PC-3 (cell line): ENCODE data around the gene PNLIP. TPM values are rescaled to one million over a fixed set of nuclear protein-coding genes. Genes with fewer than 3 reads are reported as not detected.

Experiments used
- ATAC-seq: fragments of 200-7000 bp; cut with Tn5 transposase; 2 replicates; pipeline ENCODE4 v1.9.1; 2020; ENCODE audit warnings: mild to moderate bottlenecking, moderate library complexity
- Bru-seq: library from RNA; stranded (reverse); fragments of 400-500 nt; gene quantifications from one replicate; lab custom pipeline; 2021; lab: Mats Ljungman, UMichigan
- BruChase-seq, 2 experiments: library from RNA; stranded (reverse); fragments of 400-500 nt; gene quantifications; one replicate each; lab custom pipeline; 2021; lab: Mats Ljungman, UMichigan
- BruUV-seq: library from RNA; stranded (reverse); fragments of 400-500 nt; replicated peaks from 2 replicates; lab custom pipeline; 2021; lab: Mats Ljungman, UMichigan
- CTCF ChIA-PET: fragments of 300-600 bp; sonication (Branson Sonifier 250); formaldehyde crosslinking; loops from one replicate; lab custom pipeline; 2022; ENCODE audit warnings: antibody characterized with exemption; lab: Charles Lee
- POLR2A ChIA-PET: fragments of 300-600 bp; sonication (Branson Sonifier 250); formaldehyde crosslinking; loops from one replicate; lab custom pipeline; 2022; ENCODE audit warnings: antibody characterized with exemption; ENCODE audit not compliant: unreplicated experiment; lab: Charles Lee
- DNase-seq: peaks from one replicate; pipeline ENCODE4 v3.0.0-alpha.2; 2015
- H2AFZ ChIP-seq: fragments of 300-600 bp; sonication (generic); 2 replicates; pipeline ENCODE4 v1.6.0; 2016; ENCODE audit warnings: antibody characterized with exemption, low read length
- H3F3A ChIP-seq: fragments of 300-600 bp; sonication (generic); one replicate; pipeline ENCODE4 v1.6.0; 2017; ENCODE audit warnings: antibody characterized with exemption, low read length, control low read depth, mild to moderate bottlenecking; ENCODE audit not compliant: unreplicated experiment
- H3K27ac ChIP-seq: fragments of 300-600 bp; sonication (generic); 2 replicates; pipeline ENCODE4 v1.5.1; 2016; ENCODE audit warnings: mild to moderate bottlenecking, low read length
- H3K27me3 ChIP-seq: fragments of 300-600 bp; sonication (generic); 2 replicates; pipeline ENCODE4 v1.6.1; 2016; ENCODE audit warnings: low read length, mixed read lengths
- H3K36me3 ChIP-seq: fragments of 300-600 bp; sonication (generic); 2 replicates; pipeline ENCODE4 v1.6.1; 2016; ENCODE audit warnings: low read depth, mixed run types, low read length, mixed read lengths
- H3K4me1 ChIP-seq: fragments of 300-600 bp; sonication (generic); 2 replicates; pipeline ENCODE4 v1.5.1; 2016; ENCODE audit warnings: low read length; ENCODE audit not compliant: insufficient read depth
- H3K4me2 ChIP-seq: fragments of 300-600 bp; sonication (generic); 2 replicates; pipeline ENCODE4 v1.6.0; 2016; ENCODE audit warnings: low read length
- H3K4me3 ChIP-seq: fragments of 300-600 bp; sonication (generic); 2 replicates; pipeline ENCODE4 v1.5.1; 2016; ENCODE audit warnings: mild to moderate bottlenecking, low read length, mixed read lengths
- H3K79me2 ChIP-seq: fragments of 300-600 bp; sonication (generic); 2 replicates; pipeline ENCODE4 v1.6.1; 2017; ENCODE audit warnings: low read length, mixed read lengths
- H3K9ac ChIP-seq: fragments of 300-600 bp; sonication (generic); 2 replicates; pipeline ENCODE4 v1.6.0; 2016; ENCODE audit warnings: mild to moderate bottlenecking, low read length
- H3K9me2 ChIP-seq: fragments of 300-600 bp; sonication (generic); replicated peaks from 2 replicates; pipeline ENCODE4 v1.6.1; 2016; ENCODE audit warnings: mixed run types, low read length, mixed read lengths
- H3K9me3 ChIP-seq: fragments of 300-600 bp; sonication (generic); 2 replicates; pipeline ENCODE4 v1.6.1; 2016; ENCODE audit warnings: low read length, mixed read lengths
- H4K20me1 ChIP-seq: fragments of 300-600 bp; sonication (generic); 2 replicates; pipeline ENCODE4 v1.6.1; 2016; ENCODE audit warnings: low read length, mixed read lengths
- CTCF ChIP-seq: fragments of 300-600 bp; sonication (generic); conservative IDR thresholded peaks from 2 replicates; pipeline ENCODE4 v1.5.1; 2017; ENCODE audit warnings: antibody characterized with exemption, low read depth, mild to moderate bottlenecking, low read length
- EZH2 ChIP-seq: fragments of 300-600 bp; sonication (generic); IDR thresholded peaks from one replicate; pipeline ENCODE4 v1.6.1; 2017; ENCODE audit warnings: antibody characterized with exemption, mild to moderate bottlenecking, low read length; ENCODE audit not compliant: unreplicated experiment
- EZH2phosphoT487 ChIP-seq: fragments of 300-600 bp; sonication (generic); IDR thresholded peaks from 2 replicates; pipeline ENCODE4 v1.6.1; 2018; ENCODE audit warnings: mild to moderate bottlenecking, antibody characterized with exemption, low read length, borderline replicate concordance
- intact Hi-C: fragments of 100-400 bp; cut with micrococcal nuclease; formaldehyde crosslinking; loops from 2 replicates; pipeline ENCODE4 v1.9.0; 2023
- long read RNA-seq: library from polyadenylated mRNA; unstranded; transcript quantifications from one replicate; pipeline ENCODE4 v2.0.0, GENCODE V29; 2021; ENCODE audit not compliant: unreplicated experiment
- total RNA-seq: library from RNA; depleted of rRNA; stranded (reverse); fragments of >200 nt; gene quantifications from 2 replicates; pipeline ENCODE4 v1.2.3, GENCODE V29; 2014; rRNA removed

Gene PNLIP
- total RNA-seq, result not detected in 2 replicates
- not detected for Bru-seq, nascent RNA
- BruChase-seq, experiment 1, labeled RNA remaining after a 6-hour chase, result not detected
- not detected for BruChase-seq, experiment 2, labeled RNA remaining after a 2-hour chase
- long read RNA-seq, result 0 reads

GRCh38 chr10:116545756-116546155, at the start of gene PNLIP:
Gene PNLIP (plus strand): TSS chr10:116545931. CDS start chr10:116546093, 162 bp downstream.
- H3K4me2 ChIP-seq, result no peak within 1 kb of the TSS
- H3K4me1 ChIP-seq, result no peaks in the 10 kb centered on the region
- H3K9ac ChIP-seq, result no peak within 1 kb of the TSS
- ATAC-seq (no peak), DNase-seq (no peak)
- no peak for TF ChIP-seq EZH2phosphoT487
- no peak for TF ChIP-seq EZH2
- no peak for TF ChIP-seq CTCF
- no TSS peak for BruUV-seq
- H3K4me3 ChIP-seq, result no peak within 1 kb of the TSS
- intact Hi-C loops, result no loop called here
- H3F3A ChIP-seq, result no peaks in the 10 kb centered on the region
- H3K27me3 ChIP-seq, result peaks cover 56% of the 10 kb centered on the region
- ChIA-PET POLR2A (no interaction called here), CTCF (no interaction called here)
- no peaks in the 10 kb centered on the region for H3K9me3 ChIP-seq
- no peak within 1 kb of the TSS for H3K27ac ChIP-seq
- no peaks in the 10 kb centered on the region for H3K9me2 ChIP-seq
- no peaks in the 10 kb centered on the region for H4K20me1 ChIP-seq
- no peak within 1 kb of the TSS for H2AFZ ChIP-seq
- no peaks in the 10 kb centered on the region for H3K79me2 ChIP-seq
- no peaks in the 10 kb centered on the region for H3K36me3 ChIP-seq

GRCh38 chr10:116504786-116505185, 40.9 kb upstream of the PNLIP start:
- H3K4me2 ChIP-seq, result no peak overlapping the region
- no peak overlapping the region for H3K9ac ChIP-seq
- H2AFZ ChIP-seq, result no peak overlapping the region
- ATAC-seq, result no peak
- H3K4me1 ChIP-seq, result no peaks in the 10 kb centered on the region
- no peak overlapping the region for H3K4me3 ChIP-seq
- intact Hi-C loops, result no loop called here
- no peaks in the 10 kb centered on the region for H3K79me2 ChIP-seq
- no peaks in the 10 kb centered on the region for H3F3A ChIP-seq
- POLR2A ChIA-PET, result no interaction called here
- no peak for TF ChIP-seq CTCF
- no peak for TF ChIP-seq EZH2phosphoT487
- TF ChIP-seq EZH2, result no peak
- no peaks in the 10 kb centered on the region for H4K20me1 ChIP-seq
- H3K36me3 ChIP-seq, result no peaks in the 10 kb centered on the region
- H3K27ac ChIP-seq, result no peak overlapping the region
- BruUV-seq, result no TSS peak
- H3K9me3 ChIP-seq, result no peaks in the 10 kb centered on the region
- no peak for DNase-seq
- no peaks in the 10 kb centered on the region for H3K9me2 ChIP-seq
- peaks cover 27% of the 10 kb centered on the region; the same call in 1 of the 2 replicates for H3K27me3 ChIP-seq
- CTCF ChIA-PET, result no interaction called here

DNA sequence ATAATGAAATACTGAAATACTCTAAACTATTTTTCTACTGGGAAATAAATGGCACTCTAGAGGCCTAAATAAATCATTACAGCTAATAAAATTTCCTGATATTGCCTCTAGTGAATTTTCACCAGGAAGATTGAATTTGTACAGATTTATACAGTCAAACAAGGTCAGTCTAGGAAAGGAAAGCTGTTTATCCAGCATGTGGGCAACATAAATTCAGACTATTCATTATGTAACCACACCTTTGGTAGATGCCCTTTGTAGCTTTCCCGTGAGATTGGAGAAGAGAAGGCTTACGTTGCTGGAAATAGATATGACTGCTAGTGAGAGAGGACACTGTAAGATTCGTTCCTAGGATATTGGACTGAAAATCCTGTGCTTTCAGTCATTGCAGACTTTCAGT, 35.2 kb upstream of the PNLIP start:
- intact Hi-C loops, result no loop called here
- Histone ChIP-seq H3F3A (no peaks in the 10 kb centered on the region), H3K4me1 (no peaks in the 10 kb centered on the region), H2AFZ (no peak overlapping the region), H3K36me3 (no peaks in the 10 kb centered on the region), H3K4me2 (no peak overlapping the region), H4K20me1 (no peaks in the 10 kb centered on the region), H3K27ac (no peak overlapping the region), H3K9me3 (no peaks in the 10 kb centered on the region), H3K4me3 (no peak overlapping the region), H3K79me2 (no peaks in the 10 kb centered on the region), H3K9ac (no peak overlapping the region), H3K9me2 (no peaks in the 10 kb centered on the region), H3K27me3 (peaks cover 24% of the 10 kb centered on the region; the same call in 1 of the 2 replicates)
- DNase-seq (no peak), ATAC-seq (no peak)
- ChIA-PET CTCF (no interaction called here), POLR2A (no interaction called here)
- no TSS peak for BruUV-seq
- TF ChIP-seq EZH2, result no peak
- no peak for TF ChIP-seq EZH2phosphoT487
- no peak for TF ChIP-seq CTCF
